H9 (cell line): Measurements from ENCODE around the gene MYO7A. TPM values are rescaled to one million over a fixed set of nuclear protein-coding genes. Genes with fewer than 3 reads are reported as not detected.

Source experiments
- DNase-seq: peaks from one replicate; pipeline ENCODE4 v3.0.0-alpha.2; 2017
- H2AFZ ChIP-seq: one replicate; pipeline ENCODE4 v1.6.1; 2013; ENCODE audit warnings: mild to moderate bottlenecking, low read length, control low read depth, moderate library complexity
- H2AK5ac ChIP-seq: 2 replicates; pipeline ENCODE4 v1.6.1; 2013; ENCODE audit warnings: low read length, control low read depth, mixed read lengths; ENCODE audit not compliant: insufficient read length
- H2BK120ac ChIP-seq: one replicate; pipeline ENCODE4 v1.6.1; 2013; ENCODE audit warnings: low read depth, mild to moderate bottlenecking, low read length, control low read depth, inconsistent platforms; ENCODE audit not compliant: poor library complexity, severe bottlenecking
- H2BK12ac ChIP-seq: 2 replicates; pipeline ENCODE4 v1.6.1; 2013; ENCODE audit warnings: low read length, control low read depth, mixed read lengths, low read depth; ENCODE audit not compliant: insufficient read length
- H2BK15ac ChIP-seq: 2 replicates; pipeline ENCODE4 v1.6.1; 2013; ENCODE audit warnings: low read depth, low read length, control low read depth
- H2BK20ac ChIP-seq: one replicate; pipeline ENCODE4 v1.6.1; 2013; ENCODE audit warnings: low read depth, mild to moderate bottlenecking, low read length, control low read depth, inconsistent platforms; ENCODE audit not compliant: poor library complexity, severe bottlenecking
- H2BK5ac ChIP-seq: 2 replicates; pipeline ENCODE4 v1.6.1; 2013; ENCODE audit warnings: low read length, control low read depth, mixed read lengths; ENCODE audit not compliant: insufficient read length
- H3K14ac ChIP-seq: 2 replicates; pipeline ENCODE4 v1.6.1; 2013; ENCODE audit warnings: low read length, control low read depth; ENCODE audit not compliant: insufficient read depth
- H3K18ac ChIP-seq: 2 replicates; pipeline ENCODE4 v1.6.1; 2013; ENCODE audit warnings: low read depth, mild to moderate bottlenecking, mixed read lengths, low read length, control low read depth; ENCODE audit not compliant: insufficient read length
- H3K23ac ChIP-seq: 2 replicates; pipeline ENCODE4 v1.6.1; 2013; ENCODE audit warnings: low read length, control low read depth, mixed read lengths, low read depth; ENCODE audit not compliant: insufficient read length
- H3K23me2 ChIP-seq: 2 replicates; pipeline ENCODE4 v1.6.1; 2013; ENCODE audit warnings: low read depth, mild to moderate bottlenecking, mixed read lengths, low read length, control low read depth; ENCODE audit not compliant: insufficient read length, poor library complexity, severe bottlenecking
- H3K27ac ChIP-seq: 2 replicates; pipeline ENCODE4 v1.5.1; 2013; ENCODE audit warnings: low read length, control low read depth, mixed read lengths, low read depth; ENCODE audit not compliant: insufficient read length
- H3K27me3 ChIP-seq: 2 replicates; pipeline ENCODE4 v1.6.1; 2013; ENCODE audit warnings: low read length, control low read depth, inconsistent platforms; ENCODE audit not compliant: insufficient read depth
- H3K4ac ChIP-seq: 2 replicates; pipeline ENCODE4 v1.6.1; 2013; ENCODE audit warnings: low read depth, mild to moderate bottlenecking, control low read depth, inconsistent platforms, low read length, moderate library complexity
- H3K4me1 ChIP-seq: 2 replicates; pipeline ENCODE4 v1.6.1; 2013; ENCODE audit warnings: low read length, control low read depth, inconsistent platforms; ENCODE audit not compliant: insufficient read depth
- H3K4me2 ChIP-seq: 2 replicates; pipeline ENCODE4 v1.6.1; 2013; ENCODE audit warnings: low read length, control low read depth, mixed read lengths; ENCODE audit not compliant: insufficient read length, insufficient read depth
- H3K56ac ChIP-seq: 2 replicates; pipeline ENCODE4 v1.6.1; 2013; ENCODE audit warnings: low read depth, mild to moderate bottlenecking, mixed read lengths, low read length, control low read depth; ENCODE audit not compliant: insufficient read length
- H3K79me1 ChIP-seq: 2 replicates; pipeline ENCODE4 v1.6.1; 2013; ENCODE audit warnings: low read depth, mild to moderate bottlenecking, moderate library complexity, low read length, control low read depth, inconsistent platforms; ENCODE audit not compliant: insufficient read depth, poor library complexity, severe bottlenecking
- H3K79me2 ChIP-seq: 2 replicates; pipeline ENCODE4 v1.6.1; 2013; ENCODE audit warnings: low read length, control low read depth, inconsistent platforms; ENCODE audit not compliant: insufficient read depth
- H3K9ac ChIP-seq: 2 replicates; pipeline ENCODE4 v1.6.1; 2013; ENCODE audit warnings: low read length, control low read depth, mixed read lengths; ENCODE audit not compliant: insufficient read length; ENCODE audit errors: extremely low read depth
- H3K9me3 ChIP-seq: one replicate; pipeline ENCODE4 v1.6.1; 2013; ENCODE audit warnings: low read depth, low read length, inconsistent platforms; ENCODE audit not compliant: control insufficient read depth
- H3T11ph ChIP-seq: one replicate; pipeline ENCODE4 v1.6.1; 2013; ENCODE audit warnings: mild to moderate bottlenecking, low read length, control low read depth, inconsistent platforms
- H4K20me1 ChIP-seq: one replicate; pipeline ENCODE4 v1.6.1; 2013; ENCODE audit not compliant: control insufficient read depth, insufficient read length, insufficient read depth
- H4K5ac ChIP-seq: 2 replicates; pipeline ENCODE4 v1.6.1; 2013; ENCODE audit warnings: low read depth, mild to moderate bottlenecking, mixed read lengths, low read length, control low read depth; ENCODE audit not compliant: insufficient read length
- H4K8ac ChIP-seq: replicated peaks from 2 replicates; pipeline ENCODE4 v1.6.1; 2013; ENCODE audit warnings: low read length, control low read depth, mixed read lengths, low read depth; ENCODE audit not compliant: insufficient read length
- H4K91ac ChIP-seq: 2 replicates; pipeline ENCODE4 v1.6.1; 2013; ENCODE audit warnings: low read depth, mild to moderate bottlenecking, moderate library complexity, mixed read lengths, low read length, control low read depth; ENCODE audit not compliant: insufficient read length
- H3K27ac Mint-ChIP-seq, 3 experiments: 2 replicates in 2 of 3; 3 replicates in 1 of 3; pipeline ENCODE4 v1.8.0; 2020 to 2021; ENCODE audit warnings: mixed read lengths in 3 of 3, mild to moderate bottlenecking in 1 of 3, moderate library complexity in 1 of 3
- H3K27me3 Mint-ChIP-seq: 2 replicates; pipeline ENCODE4 v1.8.0; 2021; ENCODE audit warnings: low read depth, mild to moderate bottlenecking, moderate library complexity, mixed read lengths
- H3K36me3 Mint-ChIP-seq, 3 experiments: 2 replicates in 2 of 3; 3 replicates in 1 of 3; pipeline ENCODE4 v1.8.0; 2020 to 2021; ENCODE audit warnings: low read depth in 3 of 3, mixed read lengths in 3 of 3; ENCODE audit not compliant: insufficient read depth in 1 of 3
- H3K4me1 Mint-ChIP-seq, 2 experiments: 2 replicates each; pipeline ENCODE4 v1.8.0; 2020; ENCODE audit warnings: mixed read lengths in 2 of 2
- H3K4me3 Mint-ChIP-seq, 2 experiments: 2 replicates in 1 of 2; 3 replicates in 1 of 2; pipeline ENCODE4 v1.8.0; 2020 to 2021; ENCODE audit warnings: mild to moderate bottlenecking in 2 of 2, mixed read lengths in 2 of 2, moderate library complexity in 1 of 2
- H3K9me3 Mint-ChIP-seq, 2 experiments: 2 replicates in 1 of 2; 3 replicates in 1 of 2; pipeline ENCODE4 v1.8.0; 2020; ENCODE audit warnings: mild to moderate bottlenecking in 2 of 2, mixed read lengths in 2 of 2, moderate library complexity in 1 of 2
- WGBS: extraction: QIAGEN DNeasy Blood & Tissue Kit; methylation state at CpG from one replicate; pipeline ENCODE4 v1.1.7; 2013; ENCODE audit warnings: missing lambda C conversion rate, low lambda C conversion rate, mixed read lengths; ENCODE audit not compliant: insufficient read length; ENCODE audit errors: extremely low coverage; 5-methylcytosine and 5-hydroxymethylcytosine counted together
- total RNA-seq: library from RNA; stranded (reverse); gene quantifications from 2 replicates; pipeline ENCODE4 v1.2.1, GENCODE V29; 2021
- TF ChIP-seq, protein P1 (sequence below): fragments of 200-600 bp; sonication (generic); conservative IDR thresholded peaks from 3 replicates; pipeline ENCODE4 v1.8.0; 2021; ENCODE audit warnings: antibody characterized with exemption, mild to moderate bottlenecking

Gene MYO7A
- total RNA-seq, 1 experiment from 2014 or later: 1.6 TPM

DNA sequence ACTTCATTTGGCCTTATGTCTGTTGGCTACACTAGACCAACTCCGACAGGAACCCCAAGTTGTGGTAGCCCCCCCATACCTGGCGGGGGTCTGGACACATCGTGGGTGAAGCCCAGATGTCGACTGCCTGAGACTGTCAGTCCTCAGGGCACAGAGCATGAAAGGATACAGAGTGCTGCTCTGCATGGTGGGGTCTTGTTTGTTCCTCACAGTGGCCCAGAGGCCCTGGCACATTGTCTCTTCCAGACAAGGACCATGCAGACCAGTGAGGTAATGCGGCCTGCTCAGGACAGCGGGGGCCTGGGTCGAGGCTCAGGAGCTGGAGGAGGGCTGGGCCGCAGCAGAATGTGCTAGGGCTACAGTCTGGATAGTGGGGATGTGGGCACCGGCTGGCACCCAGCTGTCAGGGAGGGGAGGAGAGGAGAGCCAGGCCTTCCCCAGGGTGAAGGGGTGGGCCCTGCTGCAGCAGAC is 46.6 kb upstream of the MYO7A start:
- Mint-ChIP-seq H3K36me3 (peaks cover 0 to 3% (median 0%) of the 10 kb centered on the region in 3 experiments; a peak in 6 of 7 replicates), H3K27ac (peak overlapping the region in 2 of 3 experiments; percentile 31 to 49; a peak in 2 of 7 replicates), H3K9me3 (peaks cover 10 to 11% of the 10 kb centered on the region in 2 experiments; a peak in 4 of 5 replicates), H3K4me1 (peaks cover 6 to 8% of the 10 kb centered on the region in 2 experiments), H3K4me3 (no peak overlapping the region), H3K27me3 (no peaks in the 10 kb centered on the region)
- Histone ChIP-seq H3K27me3 (no peaks in the 10 kb centered on the region), H3K27ac (no peak overlapping the region), H2BK12ac (no peak overlapping the region), H2AFZ (no peak overlapping the region), H4K91ac (no peak overlapping the region), H2BK20ac (no peak overlapping the region), H4K20me1 (no peaks in the 10 kb centered on the region), H3K23ac (no peak overlapping the region), H3K23me2 (no peaks in the 10 kb centered on the region), H3K14ac (no peak overlapping the region; the same call in 1 of the 2 replicates), H3T11ph (no peak overlapping the region), H4K5ac (no peak overlapping the region), H4K8ac (no peak overlapping the region), H3K79me2 (no peaks in the 10 kb centered on the region), H3K4me1 (no peaks in the 10 kb centered on the region), H2AK5ac (no peak overlapping the region), H2BK120ac (no peak overlapping the region), H3K18ac (no peak overlapping the region), H3K4me2 (no peak overlapping the region), H3K79me1 (no peaks in the 10 kb centered on the region), H3K9ac (no peak overlapping the region), H2BK15ac (no peak overlapping the region), H3K56ac (no peak overlapping the region), H3K4ac (no peak overlapping the region), H3K9me3 (no peaks in the 10 kb centered on the region), H2BK5ac (no peak overlapping the region)
- no peak for DNase-seq
- TF ChIP-seq, protein P1, sequence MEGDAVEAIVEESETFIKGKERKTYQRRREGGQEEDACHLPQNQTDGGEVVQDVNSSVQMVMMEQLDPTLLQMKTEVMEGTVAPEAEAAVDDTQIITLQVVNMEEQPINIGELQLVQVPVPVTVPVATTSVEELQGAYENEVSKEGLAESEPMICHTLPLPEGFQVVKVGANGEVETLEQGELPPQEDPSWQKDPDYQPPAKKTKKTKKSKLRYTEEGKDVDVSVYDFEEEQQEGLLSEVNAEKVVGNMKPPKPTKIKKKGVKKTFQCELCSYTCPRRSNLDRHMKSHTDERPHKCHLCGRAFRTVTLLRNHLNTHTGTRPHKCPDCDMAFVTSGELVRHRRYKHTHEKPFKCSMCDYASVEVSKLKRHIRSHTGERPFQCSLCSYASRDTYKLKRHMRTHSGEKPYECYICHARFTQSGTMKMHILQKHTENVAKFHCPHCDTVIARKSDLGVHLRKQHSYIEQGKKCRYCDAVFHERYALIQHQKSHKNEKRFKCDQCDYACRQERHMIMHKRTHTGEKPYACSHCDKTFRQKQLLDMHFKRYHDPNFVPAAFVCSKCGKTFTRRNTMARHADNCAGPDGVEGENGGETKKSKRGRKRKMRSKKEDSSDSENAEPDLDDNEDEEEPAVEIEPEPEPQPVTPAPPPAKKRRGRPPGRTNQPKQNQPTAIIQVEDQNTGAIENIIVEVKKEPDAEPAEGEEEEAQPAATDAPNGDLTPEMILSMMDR: no peak
- no CpG with 5 or more reads among the region's 9 CpGs for WGBS
